ENCODE results near the gene NRGN.

DNA sequence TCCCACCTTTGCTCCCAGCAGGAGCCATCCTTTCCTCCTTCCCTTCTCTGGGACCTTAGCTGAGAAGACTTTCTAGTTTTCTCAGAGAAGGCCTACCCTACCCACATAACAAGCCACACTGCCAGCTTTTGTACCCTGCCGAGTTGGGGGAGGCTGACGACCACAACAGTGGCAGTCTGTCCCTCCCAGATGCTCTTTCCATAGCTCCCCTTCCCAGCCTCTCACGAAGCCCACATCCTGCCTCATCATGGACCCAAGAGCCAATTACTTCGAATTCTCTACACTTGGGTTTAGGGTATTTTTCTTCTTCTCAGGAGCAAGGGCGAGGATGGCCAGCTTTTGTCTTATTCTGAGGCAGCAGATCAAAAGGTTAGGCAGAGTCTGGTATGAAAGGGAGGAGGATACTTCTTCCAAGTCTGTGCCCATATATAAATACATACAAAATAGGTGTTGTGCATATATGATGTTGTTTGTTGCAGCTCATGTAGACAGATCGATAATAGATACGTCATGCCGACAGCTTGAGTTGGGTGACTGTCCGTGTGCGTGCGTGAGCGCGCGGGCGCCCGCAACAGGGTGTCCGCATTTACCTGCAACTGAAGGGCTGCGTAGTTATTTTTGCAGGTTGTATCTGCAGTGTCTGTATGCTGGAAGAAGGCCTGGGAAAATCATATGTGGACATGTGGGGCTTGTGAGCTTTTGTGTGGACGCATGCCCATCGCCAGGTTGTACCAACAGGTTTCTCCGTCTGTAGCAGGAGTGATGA is 846 bp upstream of the NRGN start:
- TF ChIP-seq, protein P1, sequence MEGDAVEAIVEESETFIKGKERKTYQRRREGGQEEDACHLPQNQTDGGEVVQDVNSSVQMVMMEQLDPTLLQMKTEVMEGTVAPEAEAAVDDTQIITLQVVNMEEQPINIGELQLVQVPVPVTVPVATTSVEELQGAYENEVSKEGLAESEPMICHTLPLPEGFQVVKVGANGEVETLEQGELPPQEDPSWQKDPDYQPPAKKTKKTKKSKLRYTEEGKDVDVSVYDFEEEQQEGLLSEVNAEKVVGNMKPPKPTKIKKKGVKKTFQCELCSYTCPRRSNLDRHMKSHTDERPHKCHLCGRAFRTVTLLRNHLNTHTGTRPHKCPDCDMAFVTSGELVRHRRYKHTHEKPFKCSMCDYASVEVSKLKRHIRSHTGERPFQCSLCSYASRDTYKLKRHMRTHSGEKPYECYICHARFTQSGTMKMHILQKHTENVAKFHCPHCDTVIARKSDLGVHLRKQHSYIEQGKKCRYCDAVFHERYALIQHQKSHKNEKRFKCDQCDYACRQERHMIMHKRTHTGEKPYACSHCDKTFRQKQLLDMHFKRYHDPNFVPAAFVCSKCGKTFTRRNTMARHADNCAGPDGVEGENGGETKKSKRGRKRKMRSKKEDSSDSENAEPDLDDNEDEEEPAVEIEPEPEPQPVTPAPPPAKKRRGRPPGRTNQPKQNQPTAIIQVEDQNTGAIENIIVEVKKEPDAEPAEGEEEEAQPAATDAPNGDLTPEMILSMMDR (IDR thresholded peaks at IDR 0.05): no peak
- TF ChIP-seq POLR2A (IDR thresholded peaks at IDR 0.05) (no peak), POLR2AphosphoS5 (IDR thresholded peaks at IDR 0.05) (no peak)

Measured in gastroesophageal sphincter (tissue), 3 donors.